ENCODE measurements around the gene NTMT2. TPM values are rescaled to one million over a fixed set of nuclear protein-coding genes. Genes with fewer than 3 reads are reported as not detected.

The NTMT2 gene
- total RNA-seq, 1 donor from 2014 or later, result not detected

- Mint-ChIP-seq H3K4me1 (ENCODE audit: unreplicated experiment) (no peaks in the 10 kb centered on the region), H3K9me3 (ENCODE audit: unreplicated experiment) (no peaks in the 10 kb centered on the region), H3K36me3 (ENCODE audit: low read depth, unreplicated experiment) (no peaks in the 10 kb centered on the region), H3K27ac (ENCODE audit: unreplicated experiment) (no peak overlapping the region), H3K27me3 (ENCODE audit: unreplicated experiment) (no peaks in the 10 kb centered on the region), H3K4me3 (ENCODE audit: unreplicated experiment) (no peak overlapping the region)
- DNase-seq (ENCODE audit: low spot score), result no peak
- TF ChIP-seq CTCF (IDR thresholded peaks at IDR 0.05; ENCODE audit: unreplicated experiment), result no peak
Observed at GRCh38 chr1:170131984-170132383, 13.8 kb upstream of the NTMT2 start.

GRCh38 chr1:170133766-170134495, 11.8 kb upstream of the NTMT2 start:
- H3K4me3 Mint-ChIP-seq (ENCODE audit: unreplicated experiment), result no peak overlapping the region
- no peaks in the 10 kb centered on the region for H3K27me3 Mint-ChIP-seq (ENCODE audit: unreplicated experiment)
- H3K27ac Mint-ChIP-seq (ENCODE audit: unreplicated experiment), result no peak overlapping the region
- TF ChIP-seq CTCF (IDR thresholded peaks at IDR 0.05; ENCODE audit: unreplicated experiment), result no peak
- no peaks in the 10 kb centered on the region for H3K36me3 Mint-ChIP-seq (ENCODE audit: low read depth, unreplicated experiment)
- H3K4me1 Mint-ChIP-seq (ENCODE audit: unreplicated experiment), result no peaks in the 10 kb centered on the region
- H3K9me3 Mint-ChIP-seq (ENCODE audit: unreplicated experiment), result no peaks in the 10 kb centered on the region
- no peak for DNase-seq (ENCODE audit: low spot score)

- H3K4me3 Mint-ChIP-seq (ENCODE audit: unreplicated experiment), result no peak overlapping the region
- no peak for TF ChIP-seq CTCF (IDR thresholded peaks at IDR 0.05; ENCODE audit: unreplicated experiment)
- H3K36me3 Mint-ChIP-seq (ENCODE audit: low read depth, unreplicated experiment), result no peaks in the 10 kb centered on the region
- no peak overlapping the region for H3K27ac Mint-ChIP-seq (ENCODE audit: unreplicated experiment)
- no peaks in the 10 kb centered on the region for H3K4me1 Mint-ChIP-seq (ENCODE audit: unreplicated experiment)
- no peaks in the 10 kb centered on the region for H3K27me3 Mint-ChIP-seq (ENCODE audit: unreplicated experiment)
- DNase-seq (ENCODE audit: low spot score), result no peak
- H3K9me3 Mint-ChIP-seq (ENCODE audit: unreplicated experiment), result no peaks in the 10 kb centered on the region
Observed at GRCh38 chr1:170134521-170134920, 11.2 kb upstream of the NTMT2 start.

GRCh38 chr1:170140371-170140770, 5.4 kb upstream of the NTMT2 start:
- no peak for TF ChIP-seq CTCF (IDR thresholded peaks at IDR 0.05; ENCODE audit: unreplicated experiment)
- no peak for DNase-seq (ENCODE audit: low spot score)
- no peaks in the 10 kb centered on the region for H3K9me3 Mint-ChIP-seq (ENCODE audit: unreplicated experiment)
- peaks cover 2% of the 10 kb centered on the region for H3K4me1 Mint-ChIP-seq (ENCODE audit: unreplicated experiment)
- no peaks in the 10 kb centered on the region for H3K27me3 Mint-ChIP-seq (ENCODE audit: unreplicated experiment)
- H3K4me3 Mint-ChIP-seq (ENCODE audit: unreplicated experiment), result no peak overlapping the region
- H3K36me3 Mint-ChIP-seq (ENCODE audit: low read depth, unreplicated experiment), result no peaks in the 10 kb centered on the region
- H3K27ac Mint-ChIP-seq (ENCODE audit: unreplicated experiment), result no peak overlapping the region

GRCh38 chr1:170145061-170145460, 698 bp upstream of the NTMT2 start:
- Mint-ChIP-seq H3K9me3 (ENCODE audit: unreplicated experiment) (no peaks in the 10 kb centered on the region), H3K4me3 (ENCODE audit: unreplicated experiment) (no peak overlapping the region), H3K27ac (ENCODE audit: unreplicated experiment) (no peak overlapping the region)

More at GRCh38 chr1:170145061-170145460, 698 bp upstream of the NTMT2 start:
- H3K27me3 Mint-ChIP-seq (ENCODE audit: unreplicated experiment), result no peaks in the 10 kb centered on the region
- DNase-seq (ENCODE audit: low spot score), result no peak
- no peak for TF ChIP-seq CTCF (IDR thresholded peaks at IDR 0.05; ENCODE audit: unreplicated experiment)
- H3K36me3 Mint-ChIP-seq (ENCODE audit: low read depth, unreplicated experiment), result no peaks in the 10 kb centered on the region
- H3K4me1 Mint-ChIP-seq (ENCODE audit: unreplicated experiment), result peaks cover 3% of the 10 kb centered on the region
